A673 (cell line): ENCODE measurements around the gene REXO4. TPM values are rescaled to one million over a fixed set of nuclear protein-coding genes. Genes with fewer than 3 reads are reported as not detected.

ENCODE experiments used
- BruUV-seq: library from RNA; stranded (reverse); fragments of 400-500 nt; replicated peaks from 2 replicates; lab custom pipeline; 2021; lab: Mats Ljungman, UMichigan
- CTCF ChIA-PET: fragments of 300-600 bp; sonication (Branson Sonifier 250); formaldehyde crosslinking; loops from one replicate; lab custom pipeline; 2022; ENCODE audit warnings: antibody characterized with exemption; lab: Charles Lee
- POLR2A ChIA-PET: fragments of 300-600 bp; sonication (Branson Sonifier 250); formaldehyde crosslinking; loops from one replicate; lab custom pipeline; 2022; ENCODE audit warnings: antibody characterized with exemption; ENCODE audit not compliant: low non-redundant PET; lab: Charles Lee
- DNase-seq: peaks from one replicate; pipeline ENCODE4 v3.0.0-alpha.2; 2015; ENCODE audit warnings: low spot score
- H3K27ac ChIP-seq: fragments of 200-600 bp; sonication (generic); 2 replicates; pipeline ENCODE4 v1.5.1; 2016; ENCODE audit warnings: mixed run types, low read depth, mild to moderate bottlenecking, mixed read lengths, antibody characterized with exemption, low read length; ENCODE audit not compliant: poor library complexity, severe bottlenecking
- H3K27me3 ChIP-seq: fragments of 200-600 bp; sonication (generic); replicated peaks from 2 replicates; pipeline ENCODE4 v1.6.1; 2017; ENCODE audit warnings: mixed run types, low read depth, mild to moderate bottlenecking, mixed read lengths, antibody characterized with exemption, low read length; ENCODE audit not compliant: insufficient read depth, poor library complexity
- H3K36me3 ChIP-seq: fragments of 200-600 bp; sonication (generic); 2 replicates; pipeline ENCODE4 v1.6.1; 2016; ENCODE audit warnings: mixed run types, mild to moderate bottlenecking, mixed read lengths, antibody characterized with exemption, low read length; ENCODE audit not compliant: insufficient read depth, poor library complexity, severe bottlenecking
- H3K4me1 ChIP-seq: fragments of 200-600 bp; sonication (generic); 2 replicates; pipeline ENCODE4 v1.6.1; 2017; ENCODE audit warnings: mixed run types, mild to moderate bottlenecking, mixed read lengths, antibody characterized with exemption, low read length; ENCODE audit not compliant: insufficient read depth, poor library complexity, severe bottlenecking
- H3K4me3 ChIP-seq: fragments of 200-600 bp; sonication (generic); 2 replicates; pipeline ENCODE4 v1.5.1; 2016; ENCODE audit warnings: low read depth, mixed run types, mild to moderate bottlenecking, mixed read lengths, low read length; ENCODE audit not compliant: poor library complexity, severe bottlenecking
- H3K9me3 ChIP-seq: fragments of 200-600 bp; sonication (generic); 2 replicates; pipeline ENCODE4 v1.6.1; 2016; ENCODE audit warnings: mixed run types, low read depth, mild to moderate bottlenecking, mixed read lengths, antibody characterized with exemption, low read length; ENCODE audit not compliant: poor library complexity, severe bottlenecking
- CTCF ChIP-seq: fragments of 300-800, 200-600 bp; sonication (generic); conservative IDR thresholded peaks from 2 replicates; pipeline ENCODE4 v1.5.1; 2017; ENCODE audit warnings: low read depth, mild to moderate bottlenecking, antibody characterized with exemption, low read length, moderate library complexity, mixed read lengths
- EZH2 ChIP-seq: fragments of 200-600 bp; sonication (generic); IDR thresholded peaks from 2 replicates; pipeline ENCODE4 v1.6.1; 2017; ENCODE audit warnings: borderline replicate concordance, low read depth, mild to moderate bottlenecking, mixed read lengths, antibody characterized with exemption, low read length; ENCODE audit not compliant: poor library complexity, severe bottlenecking
- intact Hi-C: fragments of 100-400 bp; cut with micrococcal nuclease; formaldehyde crosslinking; loops from one replicate; pipeline ENCODE4 v1.10.0; 2022; ENCODE audit not compliant: unreplicated experiment
- total RNA-seq: library from RNA; stranded (reverse); gene quantifications from 2 replicates; pipeline ENCODE4 v1.2.3, GENCODE V29; 2021

REXO4 gene
- total RNA-seq, 1 experiment from 2014 or later: 35.9 TPM

- intact Hi-C loops: no loop called here
- Histone ChIP-seq H3K4me3 (no peak overlapping the region), H3K9me3 (no peaks in the 10 kb centered on the region), H3K36me3 (peaks cover 12% of the 10 kb centered on the region), H3K27me3 (peaks cover 4% of the 10 kb centered on the region), H3K4me1 (no peaks in the 10 kb centered on the region), H3K27ac (no peak overlapping the region)
- no peak for DNase-seq
- TF ChIP-seq CTCF (no peak), EZH2 (no peak)
- BruUV-seq: no TSS peak
- ChIA-PET CTCF (no interaction called here), POLR2A (no interaction called here)
Observed at GRCh38 chr9:133401588-133401987, 16.2 kb downstream of the REXO4 start.

GRCh38 chr9:133400292-133400691, 17.5 kb downstream of the REXO4 start:
- BruUV-seq: no TSS peak
- intact Hi-C loops: no loop called here
- TF ChIP-seq EZH2 (no peak), CTCF (no peak)
- H3K4me1 ChIP-seq: no peaks in the 10 kb centered on the region
- ChIA-PET CTCF (interaction anchor here (0.6 kb wide), 1 partner anchor 59 kb away, joined by 7 read pairs; the partner anchor contains the start of gene CACFD1), POLR2A (no interaction called here)
- H3K4me3 ChIP-seq: no peak overlapping the region
- H3K27me3 ChIP-seq: peaks cover 14% of the 10 kb centered on the region
- H3K27ac ChIP-seq: no peak overlapping the region
- H3K9me3 ChIP-seq: no peaks in the 10 kb centered on the region
- H3K36me3 ChIP-seq: peaks cover 4% of the 10 kb centered on the region
- no peak for DNase-seq

- Histone ChIP-seq H3K4me3 (no peak overlapping the region), H3K27me3 (peaks cover 19% of the 10 kb centered on the region), H3K4me1 (no peaks in the 10 kb centered on the region), H3K36me3 (no peaks in the 10 kb centered on the region), H3K9me3 (no peaks in the 10 kb centered on the region), H3K27ac (no peak overlapping the region)
- CTCF ChIA-PET: no interaction called here
- no TSS peak for BruUV-seq
- TF ChIP-seq EZH2: no peak
- TF ChIP-seq CTCF: no peak
- intact Hi-C loops: no loop called here
- DNase-seq: no peak
- POLR2A ChIA-PET: no interaction called here
Observed at GRCh38 chr9:133397895-133398294, 19.9 kb downstream of the REXO4 start.
